Lower lobe of right lung (tissue), 2 donors: Measurements from ENCODE around the gene TNFAIP8L3. TPM values are rescaled to one million over a fixed set of nuclear protein-coding genes. Genes with fewer than 3 reads are reported as not detected.
"Not testable (repeated sequence)": the region's sequence is repeated elsewhere in the genome, so short reads cannot be mapped to it uniquely, and the experiment has no call there.

Experiments used
- ATAC-seq, 2 donors: fragments of 200-7000 bp; cut with Tn5 transposase; one replicate each; pipeline ENCODE4 v1.9.1; 2020 to 2022; ENCODE audit warnings: mild to moderate bottlenecking in 2 of 2, moderate library complexity in 2 of 2
- DNase-seq: peaks from one replicate; pipeline ENCODE4 v3.0.0-alpha.2; 2020
- H3K27ac ChIP-seq: fragments of 200-600 bp; one replicate; pipeline ENCODE4 v1.8.0; 2022
- H3K27me3 ChIP-seq: fragments of 200-600 bp; one replicate; pipeline ENCODE4 v1.8.0; 2022; ENCODE audit warnings: low read depth
- H3K36me3 ChIP-seq: fragments of 200-600 bp; one replicate; pipeline ENCODE4 v1.8.0; 2022; ENCODE audit warnings: mild to moderate bottlenecking
- H3K4me1 ChIP-seq: fragments of 200-600 bp; one replicate; pipeline ENCODE4 v1.8.0; 2022
- H3K4me3 ChIP-seq: fragments of 200-600 bp; one replicate; pipeline ENCODE4 v1.8.0; 2022; ENCODE audit warnings: mild to moderate bottlenecking
- H3K9me3 ChIP-seq: fragments of 200-600 bp; one replicate; pipeline ENCODE4 v1.8.0; 2022
- intact Hi-C: fragments of 100-400 bp; cut with DNase I; formaldehyde crosslinking; loops from one replicate; pipeline ENCODE4 v1.11.0; 2022
- total RNA-seq: library from RNA; stranded (reverse); fragmentation: NEBNext Ultra II Directional; extraction: Animal tissue kit (Norgen Biotek cat#: 25700); gene quantifications from one replicate; pipeline ENCODE4 v1.2.1, GENCODE V29; 2021
- TF ChIP-seq, protein P1 (sequence below): fragments of 200-600 bp; IDR thresholded peaks from one replicate; pipeline ENCODE4 v1.8.0; 2022; ENCODE audit warnings: antibody characterized with exemption, mild to moderate bottlenecking
- donor health status: DM: no; HTN: yes; CAD: no; lungs with severe emphysema.

The TNFAIP8L3 gene
- total RNA-seq, 1 donor from 2014 or later: 10.4 TPM

DNA sequence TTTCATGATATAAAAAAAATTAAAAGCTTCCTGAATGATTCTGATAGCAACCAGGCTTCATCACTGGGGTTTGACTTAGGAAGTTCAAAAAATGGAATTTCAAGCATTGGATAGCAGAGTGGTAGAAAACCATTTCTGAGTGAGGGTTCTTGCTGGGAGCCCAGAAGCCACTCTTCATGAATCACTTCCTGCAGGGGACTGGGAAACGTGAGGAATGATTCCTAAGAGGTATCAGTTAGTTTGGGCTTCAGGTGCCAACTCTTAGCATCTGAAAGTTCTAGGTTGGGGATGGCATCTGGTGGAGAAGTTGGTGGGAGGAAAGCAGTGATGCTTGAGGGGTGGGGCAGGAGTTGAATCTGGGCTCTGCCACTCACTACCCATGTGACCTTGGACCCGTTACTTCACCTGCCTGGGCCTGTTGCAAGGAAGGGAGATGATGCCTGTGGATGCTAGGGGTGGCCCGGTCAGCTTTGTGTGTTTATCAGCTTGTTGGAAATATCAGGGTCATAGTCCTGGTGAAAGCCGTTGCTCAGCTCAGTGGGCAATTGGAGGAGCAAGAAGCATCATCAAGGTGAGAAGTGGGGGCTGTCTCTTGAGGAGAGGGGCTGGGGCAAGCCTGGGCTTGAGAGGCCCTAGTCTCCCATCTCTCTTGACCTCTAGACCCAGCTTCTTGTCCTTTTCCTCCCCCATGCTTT is 37.0 kb upstream of the TNFAIP8L3 start:
- intact Hi-C loops: no loop called here

DNA sequence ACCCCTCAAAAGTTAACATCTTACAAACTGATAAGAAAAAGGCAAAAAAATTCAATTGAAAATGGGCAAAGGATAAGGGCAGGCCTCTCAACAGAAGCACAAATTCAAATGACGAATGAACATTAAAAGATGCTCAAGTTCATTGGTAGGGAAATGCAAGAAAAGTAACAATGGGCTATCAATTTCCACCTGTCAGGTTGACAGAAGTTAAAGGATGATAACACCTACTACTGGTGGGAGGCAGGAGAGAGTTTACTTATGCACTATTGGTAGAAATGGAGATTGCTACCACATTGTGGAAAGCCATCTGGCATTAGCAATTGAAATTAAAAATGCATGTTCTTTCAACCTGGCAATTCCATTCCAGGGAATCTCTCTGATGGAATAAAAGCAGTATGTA is 35.6 kb upstream of the TNFAIP8L3 start:
- Histone ChIP-seq H3K4me3 (no peak overlapping the region), H3K9me3 (no peaks in the 10 kb centered on the region), H3K4me1 (no peaks in the 10 kb centered on the region), H3K36me3 (no peaks in the 10 kb centered on the region), H3K27ac (no peak overlapping the region), H3K27me3 (no peaks in the 10 kb centered on the region)
- TF ChIP-seq, protein P1, sequence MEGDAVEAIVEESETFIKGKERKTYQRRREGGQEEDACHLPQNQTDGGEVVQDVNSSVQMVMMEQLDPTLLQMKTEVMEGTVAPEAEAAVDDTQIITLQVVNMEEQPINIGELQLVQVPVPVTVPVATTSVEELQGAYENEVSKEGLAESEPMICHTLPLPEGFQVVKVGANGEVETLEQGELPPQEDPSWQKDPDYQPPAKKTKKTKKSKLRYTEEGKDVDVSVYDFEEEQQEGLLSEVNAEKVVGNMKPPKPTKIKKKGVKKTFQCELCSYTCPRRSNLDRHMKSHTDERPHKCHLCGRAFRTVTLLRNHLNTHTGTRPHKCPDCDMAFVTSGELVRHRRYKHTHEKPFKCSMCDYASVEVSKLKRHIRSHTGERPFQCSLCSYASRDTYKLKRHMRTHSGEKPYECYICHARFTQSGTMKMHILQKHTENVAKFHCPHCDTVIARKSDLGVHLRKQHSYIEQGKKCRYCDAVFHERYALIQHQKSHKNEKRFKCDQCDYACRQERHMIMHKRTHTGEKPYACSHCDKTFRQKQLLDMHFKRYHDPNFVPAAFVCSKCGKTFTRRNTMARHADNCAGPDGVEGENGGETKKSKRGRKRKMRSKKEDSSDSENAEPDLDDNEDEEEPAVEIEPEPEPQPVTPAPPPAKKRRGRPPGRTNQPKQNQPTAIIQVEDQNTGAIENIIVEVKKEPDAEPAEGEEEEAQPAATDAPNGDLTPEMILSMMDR: no peak
- DNase-seq (no peak), ATAC-seq (no peak)
- intact Hi-C loops: no loop called here

More for the DNA sequence above, 37.0 kb upstream of the TNFAIP8L3 start:
- ATAC-seq (no peak), DNase-seq (no peak)
- H3K36me3 ChIP-seq: no peaks in the 10 kb centered on the region
- H3K27ac ChIP-seq: no peak overlapping the region
- no peaks in the 10 kb centered on the region for H3K27me3 ChIP-seq
- H3K4me1 ChIP-seq: no peaks in the 10 kb centered on the region
- H3K4me3 ChIP-seq: no peak overlapping the region
- TF ChIP-seq, protein P1: no peak
- H3K9me3 ChIP-seq: no peaks in the 10 kb centered on the region

DNA sequence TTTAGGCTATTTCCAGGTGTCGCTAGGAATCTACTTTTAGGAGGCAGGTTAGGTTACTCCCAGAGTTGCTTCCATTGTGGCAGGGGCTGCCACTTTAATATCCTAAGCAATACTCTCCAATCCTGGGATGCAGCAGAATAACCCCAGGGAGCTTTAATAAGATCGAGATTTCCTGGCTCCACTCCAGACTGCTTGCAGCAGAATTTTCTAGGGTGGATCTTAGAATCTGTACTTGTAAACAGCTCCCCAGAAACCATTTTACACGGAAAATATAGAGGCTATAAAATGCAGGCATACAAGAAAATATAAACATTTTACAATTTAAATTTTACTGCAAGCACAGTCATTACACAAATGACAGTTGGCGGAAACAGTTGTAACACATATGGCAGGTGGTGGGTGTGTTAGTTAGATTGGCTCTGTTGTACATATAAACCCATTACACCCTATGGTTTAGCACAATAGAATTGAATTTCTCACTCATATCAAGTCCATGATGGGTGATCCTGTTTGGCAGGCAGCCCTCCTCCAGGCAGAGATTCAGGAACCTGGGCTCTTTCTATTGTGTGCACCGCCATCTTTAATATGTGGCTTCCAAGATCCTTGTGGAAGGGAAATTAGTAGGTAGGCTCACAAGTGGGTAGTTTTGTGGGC is 35.0 kb upstream of the TNFAIP8L3 start:
- no peak overlapping the region for H3K27ac ChIP-seq
- no peak overlapping the region for H3K4me3 ChIP-seq
- TF ChIP-seq, protein P1: no peak
- no peaks in the 10 kb centered on the region for H3K9me3 ChIP-seq
- intact Hi-C loops: no loop called here
- no peak for ATAC-seq
- no peaks in the 10 kb centered on the region for H3K27me3 ChIP-seq
- no peaks in the 10 kb centered on the region for H3K36me3 ChIP-seq
- no peak for DNase-seq
- no peaks in the 10 kb centered on the region for H3K4me1 ChIP-seq

DNA sequence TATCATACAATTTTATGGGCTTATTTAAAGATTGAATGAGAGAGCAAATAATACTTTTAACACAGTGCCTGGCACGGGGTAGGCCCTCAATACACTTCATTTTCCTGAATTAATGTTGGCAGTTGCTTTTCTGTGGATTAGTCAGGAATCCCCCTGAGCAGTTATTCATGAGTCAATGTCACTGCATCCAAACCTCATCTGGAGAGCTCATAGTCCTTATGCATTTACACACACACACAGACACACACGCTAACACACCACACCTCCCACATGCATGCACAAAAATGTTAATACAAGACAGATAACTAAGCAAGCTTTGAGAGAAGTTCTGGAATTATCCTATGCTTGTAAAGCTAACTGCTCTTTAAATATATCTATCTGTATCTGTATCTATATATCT is 34.0 kb upstream of the TNFAIP8L3 start:
- Histone ChIP-seq H3K27ac (no peak overlapping the region), H3K4me3 (no peak overlapping the region), H3K36me3 (no peaks in the 10 kb centered on the region), H3K9me3 (no peaks in the 10 kb centered on the region), H3K27me3 (no peaks in the 10 kb centered on the region), H3K4me1 (no peaks in the 10 kb centered on the region)
- ATAC-seq (no peak), DNase-seq (no peak)
- intact Hi-C loops: no loop called here
- TF ChIP-seq, protein P1: no peak

DNA sequence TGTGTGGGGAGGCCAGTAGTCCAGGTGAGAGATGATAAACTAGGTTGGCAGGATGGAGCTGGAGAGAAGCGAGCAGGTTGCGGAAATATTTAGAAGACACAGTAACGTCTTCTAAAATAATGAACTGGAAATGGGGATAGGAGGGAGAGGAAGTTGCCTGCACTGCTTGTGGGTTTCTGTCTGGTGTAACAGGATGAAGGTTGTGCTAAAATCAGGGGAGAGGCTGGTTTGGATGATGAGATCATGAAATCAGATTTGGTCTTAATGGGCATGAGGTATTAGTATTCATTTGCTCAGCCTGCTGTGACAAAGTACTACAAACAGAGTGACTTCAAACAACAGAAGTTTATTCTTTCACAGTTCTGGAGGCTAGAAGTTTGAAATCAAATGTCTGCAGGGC is 32.1 kb upstream of the TNFAIP8L3 start:
- TF ChIP-seq, protein P1: no peak
- DNase-seq (no peak), ATAC-seq (peak in 1 of 2 donors; percentile 65)
- intact Hi-C loops: no loop called here
- no peak overlapping the region for H3K4me3 ChIP-seq
- no peaks in the 10 kb centered on the region for H3K9me3 ChIP-seq
- no peaks in the 10 kb centered on the region for H3K4me1 ChIP-seq
- H3K36me3 ChIP-seq: no peaks in the 10 kb centered on the region
- no peak overlapping the region for H3K27ac ChIP-seq
- H3K27me3 ChIP-seq: no peaks in the 10 kb centered on the region

DNA sequence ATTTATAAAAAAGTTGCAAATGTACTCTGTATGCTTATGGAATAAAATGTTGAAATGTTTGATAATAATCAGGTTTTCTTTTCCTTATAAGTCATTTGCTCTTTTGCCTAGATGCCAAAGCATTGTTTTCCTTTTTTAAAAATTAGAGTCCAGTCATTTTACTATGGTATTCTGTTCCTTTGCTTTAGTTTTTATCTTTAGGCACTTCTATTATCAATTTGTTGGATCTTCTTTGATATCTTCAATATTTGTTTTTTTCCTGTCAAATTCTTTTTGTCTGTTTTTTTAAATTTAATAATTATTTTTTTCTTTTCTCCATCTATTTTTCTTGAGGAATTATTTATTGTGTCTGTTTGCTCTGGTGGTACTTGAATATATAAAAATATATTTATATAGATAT is 28.3 kb upstream of the TNFAIP8L3 start:
- ATAC-seq, H3K36me3 ChIP-seq, H3K9me3 ChIP-seq, intact Hi-C loops, H3K4me1 ChIP-seq, H3K27me3 ChIP-seq, DNase-seq, H3K4me3 ChIP-seq, H3K27ac ChIP-seq: not testable (repeated sequence)
